Stomach (tissue), 4 donors: Measurements from ENCODE around the gene GRIK2.

ENCODE experiments used
- CTCF ChIP-seq, 7 experiments: fragments of 450-650 bp in 4 of 7; fragments of 200-600 bp in 3 of 7; sonication (generic) in 3 of 7; IDR thresholded peaks; one replicate each; pipeline ENCODE4 v1.5.1; 2016 to 2019; ENCODE audit warnings: antibody characterized with exemption in 7 of 7, control low read depth in 2 of 7, mild to moderate bottlenecking in 1 of 7
- POLR2A ChIP-seq, 4 donors: fragments of 450-650 bp; IDR thresholded peaks; one replicate each; pipeline ENCODE4 v1.6.1; 2016; ENCODE audit warnings: antibody characterized with exemption in 4 of 4, control low read depth in 2 of 4, mild to moderate bottlenecking in 1 of 4, moderate library complexity in 1 of 4
- POLR2AphosphoS5 ChIP-seq, 3 donors: sonication (generic); formaldehyde crosslinking; IDR thresholded peaks; one replicate each; pipeline ENCODE4 v1.6.1; 2016; ENCODE audit warnings: antibody characterized with exemption in 3 of 3

GRCh38 chr6:101758368-101758767 lies 364.9 kb downstream of the GRIK2 start:
- TF ChIP-seq POLR2AphosphoS5 (IDR thresholded peaks at IDR 0.05): no peak
- TF ChIP-seq CTCF (IDR thresholded peaks at IDR 0.05): no peak
- TF ChIP-seq POLR2A (IDR thresholded peaks at IDR 0.05): no peak
